ENCODE results near the gene TARM1. TPM values are rescaled to one million over a fixed set of nuclear protein-coding genes. Genes with fewer than 3 reads are reported as not detected.

TARM1 gene
- total RNA-seq, 2 donors from 2014 or later, result not detected

DNA sequence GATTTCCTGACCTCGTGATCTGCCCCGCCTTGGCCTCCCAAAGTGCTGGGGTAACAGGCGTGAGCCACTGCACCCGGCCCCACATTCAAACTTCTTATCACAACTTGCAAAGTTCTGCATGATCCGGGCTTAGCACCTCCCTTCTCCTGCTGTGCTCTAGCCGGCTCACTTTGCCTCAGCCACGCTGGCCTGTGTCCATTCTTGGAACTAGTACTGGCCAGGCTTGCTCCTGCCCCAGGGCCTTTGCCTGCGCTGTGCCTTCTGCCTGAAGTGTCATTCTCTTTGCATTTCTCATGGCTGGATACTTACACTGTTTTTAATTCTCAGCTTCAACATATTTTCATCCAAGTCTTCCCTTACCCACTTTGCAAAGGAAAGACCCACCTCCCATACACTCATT, 59.8 kb downstream of the TARM1 start:
- ATAC-seq (no peak), DNase-seq (ENCODE audit: low spot score in 2 of 2) (no peak)
- H3K36me3 Mint-ChIP-seq, result no peaks in the 10 kb centered on the region
- no peaks in the 10 kb centered on the region for H3K9me3 Mint-ChIP-seq
- H3K27ac Mint-ChIP-seq, result no peak overlapping the region

Other genes with a start within 250 kb of the TARM1 start
- gene MYADM, start 213.5 kb downstream of the TARM1 start, total RNA-seq, result 10 to 100 TPM; 33.1 to 89.8 TPM
- gene PRKCG, start 199.2 kb downstream of the TARM1 start, total RNA-seq, result under 1 TPM in 1 of 2 donors, not detected in 1; 0.10 TPM
- not detected for gene CACNG7, start 172.1 kb downstream of the TARM1 start, total RNA-seq
- gene CACNG8, start 118.4 kb downstream of the TARM1 start, total RNA-seq, result not detected
- not detected for gene CACNG6, start 89.7 kb downstream of the TARM1 start, total RNA-seq
- gene VSTM1, start 17.5 kb downstream of the TARM1 start, total RNA-seq, result not detected
- under 1 TPM in 1 of 2 donors, not detected in 1; 0.72 TPM for gene OSCAR, start 19.4 kb upstream of the TARM1 start, total RNA-seq
- 10 to 100 TPM; 59.4 to 76.1 TPM for gene NDUFA3, start 21.5 kb upstream of the TARM1 start, total RNA-seq
- 10 to 100 TPM; 30.4 to 37.4 TPM for gene TFPT, start 34.3 kb upstream of the TARM1 start, total RNA-seq
- 10 to 100 TPM; 47.9 to 92.9 TPM for gene PRPF31, start 34.4 kb upstream of the TARM1 start, total RNA-seq
- gene CNOT3, start 56.4 kb upstream of the TARM1 start, total RNA-seq, result 10 to 100 TPM; 57.3 to 59.9 TPM
- gene LENG1, start 78.4 kb upstream of the TARM1 start, total RNA-seq, result 1 to 10 TPM; 3.5 to 6.1 TPM
- gene TMC4, start 91.8 kb upstream of the TARM1 start, total RNA-seq, result not detected
- 10 to 100 TPM; 56.8 to 97.2 TPM for gene MBOAT7, start 108.2 kb upstream of the TARM1 start, total RNA-seq
- 10 to 100 TPM; 10.2 to 15.8 TPM for gene TSEN34, start 109.9 kb upstream of the TARM1 start, total RNA-seq
- gene RPS9, start 119.5 kb upstream of the TARM1 start, total RNA-seq, result 1,000 to 10,000 TPM; 1,448 to 1,707 TPM
- gene LILRB3, start 141.6 kb upstream of the TARM1 start, total RNA-seq, result under 1 TPM in 1 of 2 donors, not detected in 1; 0.37 TPM
- gene LILRA6, start 161.4 kb upstream of the TARM1 start, total RNA-seq, result not detected
- not detected for gene LILRB5, start 175.9 kb upstream of the TARM1 start, total RNA-seq
- not detected for gene LILRB2, start 199.7 kb upstream of the TARM1 start, total RNA-seq
- gene LILRA5, start 231.8 kb upstream of the TARM1 start, total RNA-seq, result not detected

Measured in activated naive CD4-positive, alpha-beta T cell treated with anti-CD3 and anti-CD28 coated beads, Interleukin-2, amount 50 U/mL, for 72 hours (primary cell).